ENCODE measurements around the gene SIGMAR1. TPM values are rescaled to one million over a fixed set of nuclear protein-coding genes. Genes with fewer than 3 reads are reported as not detected.

The SIGMAR1 gene
- total and polyA plus RNA-seq, 10 donors: 19.4 to 39.7 (median 27.6) TPM

- intact Hi-C loops (cut with DNase I; ENCODE audit: low total_unique reads): no loop called here
- no peaks in the 10 kb centered on the region for H3K27me3 ChIP-seq (replicated peaks in 1 of 7)
- peak overlapping the region; percentile 80 to 95 (median 90) for H3K27ac ChIP-seq
- peaks cover 0 to 49% (median 37%) of the 10 kb centered on the region in 6 donors for H3K4me1 ChIP-seq
- WGBS, 5 donors: 21 to 38% (median 22%) methylated on average over 7 of the region's 7 CpGs
- TF ChIP-seq POLR2A (IDR thresholded peaks at IDR 0.05): no peak
- no peak for TF ChIP-seq CTCF (IDR thresholded peaks at IDR 0.05 in 8 of 11, conservative IDR thresholded peaks at IDR 0.05 in 3 of 11)
- no peak for TF ChIP-seq POLR2AphosphoS5 (IDR thresholded peaks at IDR 0.05)
- DNase-seq: no peak
- peaks cover 0 to 13% (median 3%) of the 10 kb centered on the region in 6 donors for H3K36me3 ChIP-seq
- H3K9me3 ChIP-seq: no peaks in the 10 kb centered on the region
- H3K4me3 ChIP-seq: peak overlapping the region; percentile 66 to 95 (median 72)
Measured at GRCh38 chr9:34638138-34638445, 505 bp upstream of the SIGMAR1 start.

- intact Hi-C loops (cut with DNase I; ENCODE audit: low total_unique reads): no loop called here
- Histone ChIP-seq H3K4me1 (peaks cover 0 to 49% (median 37%) of the 10 kb centered on the region in 6 donors), H3K36me3 (peaks cover 0 to 13% (median 3%) of the 10 kb centered on the region in 6 donors), H3K9me3 (no peaks in the 10 kb centered on the region), H3K27ac (peak overlapping the region; percentile 80 to 95 (median 90)), H3K27me3 (replicated peaks in 1 of 7) (no peaks in the 10 kb centered on the region), H3K4me3 (peak overlapping the region; percentile 66 to 95 (median 72))
- no peak for TF ChIP-seq POLR2A (IDR thresholded peaks at IDR 0.05)
- TF ChIP-seq POLR2AphosphoS5 (IDR thresholded peaks at IDR 0.05): no peak
- TF ChIP-seq CTCF (IDR thresholded peaks at IDR 0.05 in 8 of 11, conservative IDR thresholded peaks at IDR 0.05 in 3 of 11): no peak
- 8 to 23% (median 12%) methylated on average over 5 to 23 of the region's 23 CpGs for WGBS, 5 donors
- DNase-seq: no peak
Measured at GRCh38 chr9:34636791-34637355, 714 bp downstream of the SIGMAR1 start.

DNA sequence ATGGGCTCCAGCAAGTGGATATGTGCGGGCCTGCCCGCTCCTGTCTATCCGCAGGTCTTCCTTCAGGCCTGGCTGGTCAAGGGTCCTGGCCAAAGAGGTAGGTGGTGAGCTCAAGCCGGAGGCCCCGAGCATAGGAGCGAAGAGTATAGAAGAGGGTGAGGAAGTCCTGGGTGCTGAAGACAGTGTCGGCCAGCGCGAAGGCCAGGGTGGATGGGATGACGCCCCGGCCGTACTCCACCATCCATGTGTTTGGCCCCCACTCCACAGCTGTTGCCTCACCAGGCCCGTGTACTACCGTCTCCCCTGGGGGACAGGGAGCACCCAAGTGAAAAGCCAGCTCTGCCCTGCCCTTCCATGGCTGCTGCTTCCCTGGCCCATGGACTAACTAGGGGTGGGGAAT lies 2.0 kb downstream of the SIGMAR1 start:
- H3K4me3 ChIP-seq: no peak overlapping the region
- H3K9me3 ChIP-seq: no peaks in the 10 kb centered on the region
- TF ChIP-seq POLR2AphosphoS5 (IDR thresholded peaks at IDR 0.05) (no peak), POLR2A (IDR thresholded peaks at IDR 0.05) (no peak), CTCF (IDR thresholded peaks at IDR 0.05 in 8 of 11, conservative IDR thresholded peaks at IDR 0.05 in 3 of 11) (no peak)
- peaks cover 0 to 13% (median 3%) of the 10 kb centered on the region in 6 donors for H3K36me3 ChIP-seq
- H3K27ac ChIP-seq: no peak overlapping the region
- intact Hi-C loops (cut with DNase I; ENCODE audit: low total_unique reads): no loop called here
- 91 to 97% (median 95%) methylated on average over 13 to 14 of the region's 14 CpGs for WGBS, 5 donors
- no peak for DNase-seq
- H3K4me1 ChIP-seq: peaks cover 0 to 49% (median 37%) of the 10 kb centered on the region in 6 donors
- H3K27me3 ChIP-seq (replicated peaks in 1 of 7): peaks cover 0 to 5% (median 2%) of the 10 kb centered on the region in 7 donors

- no peak overlapping the region for H3K4me3 ChIP-seq
- H3K9me3 ChIP-seq: no peaks in the 10 kb centered on the region
- H3K4me1 ChIP-seq: peaks cover 0 to 49% (median 37%) of the 10 kb centered on the region in 6 donors
- H3K27ac ChIP-seq: no peak overlapping the region
- H3K36me3 ChIP-seq: peaks cover 0 to 13% (median 3%) of the 10 kb centered on the region in 6 donors
- DNase-seq: no peak
- TF ChIP-seq POLR2A (IDR thresholded peaks at IDR 0.05) (no peak), CTCF (IDR thresholded peaks at IDR 0.05 in 8 of 11, conservative IDR thresholded peaks at IDR 0.05 in 3 of 11) (no peak), POLR2AphosphoS5 (IDR thresholded peaks at IDR 0.05) (no peak)
- 64 to 88% (median 83%) methylated on average over 3 of the region's 3 CpGs for WGBS, 5 donors
- intact Hi-C loops (cut with DNase I; ENCODE audit: low total_unique reads): no loop called here
- peaks cover 0 to 14% (median 6%) of the 10 kb centered on the region in 7 donors for H3K27me3 ChIP-seq (replicated peaks in 1 of 7)
Measured at GRCh38 chr9:34634551-34635248, 2.9 kb downstream of the SIGMAR1 start.

All from spleen (tissue), 11 donors.